HG03342 (cell line): ENCODE results near the gene CAV1.

Experiments
- ATAC-seq: cut with Tn5 transposase; IDR thresholded peaks from one replicate; pipeline ENCODE4 v1.9.1; 2021; ENCODE audit warnings: mild to moderate bottlenecking, moderate library complexity; ENCODE audit not compliant: unreplicated experiment

The CAV1 gene

GRCh38 chr7:116529250-116529649 is 4.4 kb downstream of the CAV1 start:
- no peak for ATAC-seq

- no peak for ATAC-seq
These were observed 5.4 kb downstream of the CAV1 start for GRCh38 chr7:116530107-116530820.

- no peak for ATAC-seq
These were observed 7.4 kb downstream of the CAV1 start for GRCh38 chr7:116532102-116532688.

- no peak for ATAC-seq
These were observed 10.0 kb downstream of the CAV1 start for GRCh38 chr7:116534790-116535189.

- no peak for ATAC-seq
These were observed 10.6 kb downstream of the CAV1 start for GRCh38 chr7:116535416-116535815.

- no peak for ATAC-seq
These were observed 13.3 kb downstream of the CAV1 start for GRCh38 chr7:116538138-116538537.

- no peak for ATAC-seq
These were observed 15.0 kb downstream of the CAV1 start for GRCh38 chr7:116539879-116540278.

- no peak for ATAC-seq
These were observed 15.9 kb downstream of the CAV1 start for GRCh38 chr7:116540743-116541142.

GRCh38 chr7:116541951-116542350 is 17.1 kb downstream of the CAV1 start:
- no peak for ATAC-seq

GRCh38 chr7:116542618-116543017 is 17.8 kb downstream of the CAV1 start:
- no peak for ATAC-seq

- no peak for ATAC-seq
These were observed 18.8 kb downstream of the CAV1 start for GRCh38 chr7:116543664-116544063.

- ATAC-seq: no peak
These were observed 19.7 kb downstream of the CAV1 start for GRCh38 chr7:116544487-116544886.

GRCh38 chr7:116545411-116545993 is 20.7 kb downstream of the CAV1 start:
- no peak for ATAC-seq

- no peak for ATAC-seq
These were observed 21.2 kb downstream of the CAV1 start for GRCh38 chr7:116546054-116546453.

GRCh38 chr7:116546916-116547315 is 22.1 kb downstream of the CAV1 start:
- no peak for ATAC-seq

GRCh38 chr7:116547347-116547746 is 22.5 kb downstream of the CAV1 start:
- no peak for ATAC-seq

GRCh38 chr7:116548506-116548905 is 23.7 kb downstream of the CAV1 start:
- peak; percentile 92 for ATAC-seq

- ATAC-seq: no peak
These were observed 24.5 kb downstream of the CAV1 start for GRCh38 chr7:116549370-116549769.

- ATAC-seq: no peak
These were observed 26.9 kb downstream of the CAV1 start for GRCh38 chr7:116551692-116552091.

GRCh38 chr7:116552602-116553001 is 27.8 kb downstream of the CAV1 start:
- no peak for ATAC-seq

- no peak for ATAC-seq
These were observed 28.5 kb downstream of the CAV1 start for GRCh38 chr7:116553168-116553964.

- ATAC-seq: no peak
These were observed 29.6 kb downstream of the CAV1 start for GRCh38 chr7:116554436-116554835.
